ENCODE results near the gene MOB2.

GRCh38 chr11:1479678-1480118 lies 6.9 kb downstream of the MOB2 start:
- TF ChIP-seq, protein P1, sequence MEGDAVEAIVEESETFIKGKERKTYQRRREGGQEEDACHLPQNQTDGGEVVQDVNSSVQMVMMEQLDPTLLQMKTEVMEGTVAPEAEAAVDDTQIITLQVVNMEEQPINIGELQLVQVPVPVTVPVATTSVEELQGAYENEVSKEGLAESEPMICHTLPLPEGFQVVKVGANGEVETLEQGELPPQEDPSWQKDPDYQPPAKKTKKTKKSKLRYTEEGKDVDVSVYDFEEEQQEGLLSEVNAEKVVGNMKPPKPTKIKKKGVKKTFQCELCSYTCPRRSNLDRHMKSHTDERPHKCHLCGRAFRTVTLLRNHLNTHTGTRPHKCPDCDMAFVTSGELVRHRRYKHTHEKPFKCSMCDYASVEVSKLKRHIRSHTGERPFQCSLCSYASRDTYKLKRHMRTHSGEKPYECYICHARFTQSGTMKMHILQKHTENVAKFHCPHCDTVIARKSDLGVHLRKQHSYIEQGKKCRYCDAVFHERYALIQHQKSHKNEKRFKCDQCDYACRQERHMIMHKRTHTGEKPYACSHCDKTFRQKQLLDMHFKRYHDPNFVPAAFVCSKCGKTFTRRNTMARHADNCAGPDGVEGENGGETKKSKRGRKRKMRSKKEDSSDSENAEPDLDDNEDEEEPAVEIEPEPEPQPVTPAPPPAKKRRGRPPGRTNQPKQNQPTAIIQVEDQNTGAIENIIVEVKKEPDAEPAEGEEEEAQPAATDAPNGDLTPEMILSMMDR (IDR thresholded peaks at IDR 0.05): no peak
- no peak for TF ChIP-seq POLR2A (IDR thresholded peaks at IDR 0.05)
